GM12865 (cell line): ENCODE results near the gene ATIC.

Experiments used
- DNase-seq: peaks from one replicate; pipeline ENCODE4 v3.0.0; 2010; ENCODE audit warnings: low read depth
- H3K4me3 ChIP-seq: 2 replicates; pipeline ENCODE4 v1.5.1; 2011; ENCODE audit warnings: mild to moderate bottlenecking, low read depth, low read length, control low read depth
- TF ChIP-seq, protein P1 (sequence below): IDR thresholded peaks from 2 replicates; pipeline ENCODE4 v1.5.1; 2011; ENCODE audit warnings: low read length, control low read depth, low read depth, inconsistent platforms; ENCODE audit not compliant: insufficient read depth; ENCODE audit errors: missing control alignments

The ATIC gene

DNA sequence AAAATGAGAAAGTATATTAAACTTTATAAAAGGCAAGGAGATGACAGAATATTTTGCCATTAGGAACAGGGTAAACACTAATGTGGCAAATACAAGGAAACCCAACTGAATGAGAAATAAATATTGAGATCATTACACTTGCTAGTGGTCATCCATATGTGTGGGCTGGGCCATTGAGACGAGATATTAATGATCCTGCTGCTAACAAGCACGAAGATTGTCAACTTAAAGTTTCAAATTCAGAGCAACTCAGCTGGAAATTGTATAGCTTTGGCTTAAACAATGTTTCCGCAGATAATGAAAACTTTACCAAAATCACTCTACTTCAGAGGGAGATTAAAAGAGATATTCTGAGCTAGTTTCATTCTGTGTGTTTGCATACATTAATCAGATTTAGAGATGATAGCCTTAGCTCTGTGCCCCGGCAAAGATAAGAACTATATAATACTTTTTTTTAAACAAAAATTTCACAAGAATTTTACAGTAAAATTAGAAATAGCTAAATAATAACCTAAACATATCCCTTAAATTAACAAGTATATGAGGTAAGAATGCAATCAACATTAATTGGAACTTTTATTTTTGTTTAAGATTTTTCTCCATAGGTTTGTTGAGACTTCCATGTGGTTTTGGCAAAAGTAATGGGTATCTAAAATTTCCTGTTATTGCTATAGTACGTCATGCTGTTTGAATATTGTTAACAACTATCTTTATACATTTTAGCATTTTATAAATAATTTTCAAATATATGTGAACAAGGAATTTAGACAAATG is 84.0 kb downstream of the ATIC start:
- DNase-seq, result no peak
- no peak overlapping the region for H3K4me3 ChIP-seq
- TF ChIP-seq, protein P1, sequence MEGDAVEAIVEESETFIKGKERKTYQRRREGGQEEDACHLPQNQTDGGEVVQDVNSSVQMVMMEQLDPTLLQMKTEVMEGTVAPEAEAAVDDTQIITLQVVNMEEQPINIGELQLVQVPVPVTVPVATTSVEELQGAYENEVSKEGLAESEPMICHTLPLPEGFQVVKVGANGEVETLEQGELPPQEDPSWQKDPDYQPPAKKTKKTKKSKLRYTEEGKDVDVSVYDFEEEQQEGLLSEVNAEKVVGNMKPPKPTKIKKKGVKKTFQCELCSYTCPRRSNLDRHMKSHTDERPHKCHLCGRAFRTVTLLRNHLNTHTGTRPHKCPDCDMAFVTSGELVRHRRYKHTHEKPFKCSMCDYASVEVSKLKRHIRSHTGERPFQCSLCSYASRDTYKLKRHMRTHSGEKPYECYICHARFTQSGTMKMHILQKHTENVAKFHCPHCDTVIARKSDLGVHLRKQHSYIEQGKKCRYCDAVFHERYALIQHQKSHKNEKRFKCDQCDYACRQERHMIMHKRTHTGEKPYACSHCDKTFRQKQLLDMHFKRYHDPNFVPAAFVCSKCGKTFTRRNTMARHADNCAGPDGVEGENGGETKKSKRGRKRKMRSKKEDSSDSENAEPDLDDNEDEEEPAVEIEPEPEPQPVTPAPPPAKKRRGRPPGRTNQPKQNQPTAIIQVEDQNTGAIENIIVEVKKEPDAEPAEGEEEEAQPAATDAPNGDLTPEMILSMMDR, result no peak

DNA sequence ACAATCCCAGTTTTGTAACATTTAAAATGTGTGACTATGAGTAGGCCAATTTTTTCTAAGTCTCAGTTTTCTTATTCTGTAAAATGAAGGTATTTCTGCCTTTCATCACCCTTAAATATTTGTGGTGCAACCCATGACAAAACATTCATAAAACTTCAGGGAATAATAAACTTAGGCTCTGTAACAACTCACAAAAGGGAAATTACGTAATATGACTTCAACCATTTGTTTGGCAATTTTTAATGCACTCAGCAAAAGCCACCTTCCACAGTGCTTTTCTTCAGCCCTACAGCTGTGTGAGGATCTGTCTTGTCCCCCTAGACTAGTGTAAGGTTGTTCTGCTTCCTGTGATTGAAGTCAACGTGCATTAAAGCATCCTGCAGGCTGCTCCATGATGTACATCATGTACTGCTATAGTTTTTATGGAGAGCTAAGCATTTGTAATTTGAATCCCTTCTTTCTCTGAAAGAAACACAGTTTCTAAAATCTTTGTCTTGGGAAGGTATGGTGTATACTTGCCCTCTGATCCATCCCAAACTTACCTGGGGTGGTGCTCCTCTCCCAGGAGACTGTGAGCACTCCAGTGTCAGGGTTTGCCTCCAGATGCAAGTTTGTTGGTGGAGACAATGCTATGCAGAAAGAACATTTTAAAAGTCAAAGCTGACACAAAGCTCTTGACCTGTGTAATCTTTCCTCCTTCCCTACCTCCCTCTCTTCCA is 84.9 kb downstream of the ATIC start:
- TF ChIP-seq, protein P1, result no peak
- DNase-seq, result no peak

DNA sequence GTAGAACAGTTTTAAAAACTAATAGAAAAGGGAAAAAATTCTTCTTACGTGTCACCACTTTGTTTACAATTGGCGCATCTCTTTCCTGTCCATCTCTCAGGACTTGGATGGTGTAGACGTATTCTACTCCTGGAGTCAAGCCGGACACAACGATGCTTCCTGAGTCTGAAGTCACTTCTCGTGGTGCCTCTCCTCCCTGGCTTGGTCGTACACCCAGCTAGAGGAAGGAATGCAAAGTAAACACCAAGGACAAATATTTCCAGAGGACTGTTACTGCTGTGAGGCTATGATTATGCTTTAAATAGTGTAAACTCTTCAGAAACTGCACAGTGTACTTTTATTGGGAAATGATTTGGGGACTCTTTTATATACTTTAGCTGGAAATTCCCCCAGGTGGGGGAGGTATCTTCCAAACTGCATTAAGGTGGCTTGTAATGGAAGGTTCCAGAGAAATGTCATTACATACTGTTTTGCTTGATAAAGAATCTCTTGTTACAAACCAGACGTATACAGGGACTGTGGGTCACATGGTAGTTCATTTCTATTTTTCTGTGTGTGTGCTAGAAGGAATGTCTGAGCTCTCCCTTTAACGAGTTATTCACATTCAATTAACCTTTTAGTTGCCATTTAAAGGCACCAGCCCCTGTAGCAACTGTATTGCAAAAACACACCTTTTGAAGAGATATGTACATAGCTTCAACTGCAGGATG is 85.9 kb downstream of the ATIC start:
- TF ChIP-seq, protein P1, result no peak
- no peak overlapping the region for H3K4me3 ChIP-seq
- no peak for DNase-seq

More for the DNA sequence above, 84.9 kb downstream of the ATIC start:
- no peak overlapping the region for H3K4me3 ChIP-seq

DNA sequence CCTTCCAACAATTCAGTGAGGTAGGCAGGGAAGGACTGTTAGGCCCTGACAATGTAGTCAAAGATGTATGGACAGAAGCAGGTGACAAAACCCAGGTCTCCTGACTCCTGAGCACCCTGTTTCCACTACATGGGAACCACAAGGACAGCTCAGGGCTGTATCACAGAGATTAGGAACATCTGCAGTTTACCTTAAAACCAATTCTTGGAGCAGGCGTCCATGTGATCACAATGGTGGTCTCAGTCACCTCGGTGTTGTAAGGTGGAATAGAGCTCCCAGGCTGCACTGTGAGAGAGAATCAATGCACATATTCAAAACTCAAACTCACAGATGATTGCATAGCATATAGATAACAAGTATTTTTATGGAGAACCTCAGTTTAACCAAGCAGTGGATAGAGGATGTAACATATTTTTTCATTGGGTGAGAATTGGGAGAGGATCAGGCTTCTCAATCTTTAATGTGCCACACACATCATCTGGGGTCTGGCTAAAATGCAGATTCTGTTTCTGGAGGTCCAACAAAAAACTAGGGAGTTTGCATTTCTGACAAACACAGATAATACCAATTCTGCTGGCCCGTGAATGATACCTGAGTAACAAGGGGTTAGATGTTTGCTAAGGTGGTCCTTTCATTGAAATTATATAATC is 87.3 kb downstream of the ATIC start:
- TF ChIP-seq, protein P1, result no peak
- H3K4me3 ChIP-seq, result no peak overlapping the region
- no peak for DNase-seq
